Activated CD4-positive, CD25-positive, alpha-beta regulatory T cell (primary cell): ENCODE measurements around the gene SYT13.

Source experiments
- DNase-seq, 4 experiments: peaks; one replicate each; lab custom pipeline; 2025; lab: John Stamatoyannopoulos, UW

Gene SYT13

DNA sequence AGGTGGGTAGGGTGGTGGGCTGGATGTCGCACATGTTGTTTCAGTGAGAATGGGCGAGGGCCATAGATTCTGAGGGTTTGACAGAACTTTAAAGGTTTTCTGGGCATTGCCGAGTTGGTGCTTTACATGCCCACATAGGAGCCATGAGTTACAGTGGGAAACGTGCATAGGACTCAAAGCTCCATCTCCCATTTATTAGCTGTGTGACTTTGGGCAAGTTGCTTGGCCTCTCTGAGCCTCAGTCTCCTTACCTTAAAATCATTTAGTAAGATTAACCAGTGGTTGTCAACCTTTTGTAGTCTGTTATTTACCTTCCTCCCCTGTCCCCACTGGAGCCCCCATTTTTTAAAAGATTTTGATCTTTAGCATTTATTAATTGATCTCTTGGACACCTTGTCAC, 67.4 kb downstream of the SYT13 start:
- no peak for DNase-seq

DNA sequence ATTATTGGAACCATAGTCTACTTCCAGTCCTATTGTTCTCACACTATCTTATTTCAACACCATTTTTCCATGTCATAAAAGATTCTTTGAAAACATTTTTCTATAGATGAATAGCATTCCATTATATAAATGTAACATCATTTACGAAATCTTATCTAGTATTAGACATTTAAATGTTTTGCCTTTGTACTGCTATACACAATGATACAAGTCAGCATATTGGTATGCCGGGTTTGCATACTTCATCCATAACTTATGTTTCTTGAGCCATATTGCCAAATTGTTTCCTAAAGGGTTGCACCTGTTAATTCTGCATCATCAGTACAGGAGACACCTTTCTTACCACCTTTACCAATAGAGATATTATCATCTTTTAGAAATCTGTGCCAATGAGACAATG, 68.2 kb downstream of the SYT13 start:
- no peak for DNase-seq

DNA sequence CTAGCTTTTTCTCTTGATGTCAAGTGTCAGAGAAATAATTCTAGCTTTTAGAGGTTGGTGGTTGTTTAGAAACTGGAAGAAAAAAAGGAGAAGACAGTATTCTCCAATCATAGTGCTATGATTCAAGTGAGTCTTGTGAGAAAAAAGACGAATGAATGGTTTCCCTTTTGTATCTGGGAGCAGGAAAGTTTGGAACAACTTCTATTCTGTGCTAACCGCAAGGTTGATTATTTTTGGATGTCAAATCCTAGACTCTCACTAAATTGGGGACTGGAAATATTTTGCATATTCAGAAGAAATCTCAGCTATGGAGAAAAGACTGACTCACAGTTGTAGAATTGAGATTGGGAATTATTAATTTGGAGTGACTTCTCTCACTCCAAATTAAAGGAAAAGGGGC, 69.2 kb downstream of the SYT13 start:
- DNase-seq, result no peak

DNA sequence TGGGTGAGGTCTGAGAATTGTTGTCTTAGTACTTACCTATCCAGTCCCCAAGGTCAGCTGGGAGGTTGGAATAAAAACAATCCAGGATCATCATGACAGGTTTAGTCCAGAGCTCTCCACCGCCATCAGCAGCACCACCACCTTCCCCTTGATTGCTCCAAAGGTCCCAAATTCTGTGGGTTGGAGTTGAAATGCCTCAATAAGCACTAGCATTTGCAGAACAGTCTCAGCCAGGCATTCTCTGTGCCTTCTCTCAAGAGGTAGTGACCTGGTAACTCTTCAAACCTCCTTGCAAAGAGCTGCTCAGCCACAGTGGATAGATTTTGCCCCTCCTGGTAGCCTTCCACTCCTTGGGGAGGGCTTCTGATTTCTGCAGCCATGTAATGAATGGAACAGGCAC, 70.1 kb downstream of the SYT13 start:
- DNase-seq, result no peak

DNA sequence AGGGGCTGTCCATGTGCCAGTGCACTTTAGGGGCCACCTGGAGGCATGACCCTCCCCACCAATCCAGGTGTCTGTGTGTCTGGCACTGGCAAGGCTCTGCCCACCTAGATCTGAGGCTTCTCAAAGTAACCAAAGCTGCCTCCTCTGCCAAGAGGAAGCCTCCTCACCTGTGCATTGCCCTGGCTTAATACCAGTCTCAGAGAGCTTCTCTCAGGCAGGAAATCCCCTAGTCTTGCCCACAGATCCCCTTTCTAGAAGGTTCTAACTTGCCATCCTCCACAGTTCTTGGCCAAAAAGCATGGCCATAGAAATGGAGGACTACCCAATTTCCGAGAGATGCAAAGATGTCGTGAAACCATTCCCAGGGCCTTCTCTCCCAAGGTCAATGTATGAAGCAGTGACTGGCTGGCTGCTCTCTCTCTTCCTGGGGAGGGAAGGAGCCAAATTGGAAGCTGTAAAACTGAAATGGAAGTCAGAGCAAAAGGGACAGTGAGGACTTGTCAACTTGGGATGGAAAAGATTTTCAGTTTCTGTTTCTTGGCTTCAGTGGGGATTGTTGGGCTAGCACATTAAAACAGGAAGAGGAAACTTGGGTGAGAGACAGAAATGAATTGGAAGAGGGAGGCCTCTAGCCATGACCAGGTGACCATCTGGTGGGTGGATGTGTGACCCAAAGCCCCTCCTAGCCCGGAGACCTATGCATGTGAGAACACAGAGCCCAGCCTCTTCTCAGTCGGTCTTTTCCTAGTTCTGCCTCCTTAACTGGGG, 70.9 kb downstream of the SYT13 start:
- no peak for DNase-seq

DNA sequence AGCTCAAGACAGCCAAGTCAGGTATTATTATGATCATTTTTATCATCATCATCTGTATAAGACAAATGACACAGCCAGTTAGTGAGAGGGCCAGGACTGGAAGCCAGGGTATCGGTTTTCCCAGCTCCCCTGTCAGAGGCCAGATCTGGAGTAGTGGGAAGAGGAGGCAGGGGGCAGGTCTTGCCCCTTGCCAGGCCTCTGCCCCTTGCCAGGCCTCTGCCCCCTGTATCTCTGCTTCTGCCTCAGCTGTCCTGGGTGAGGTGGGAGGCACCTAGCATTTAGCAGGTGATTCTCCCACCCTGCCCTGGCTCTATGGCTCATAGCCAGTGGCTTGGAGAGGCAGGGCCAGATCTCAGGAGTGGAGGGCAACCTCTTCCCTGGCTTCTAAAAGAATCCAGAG, 72.4 kb downstream of the SYT13 start:
- DNase-seq, result no peak

DNA sequence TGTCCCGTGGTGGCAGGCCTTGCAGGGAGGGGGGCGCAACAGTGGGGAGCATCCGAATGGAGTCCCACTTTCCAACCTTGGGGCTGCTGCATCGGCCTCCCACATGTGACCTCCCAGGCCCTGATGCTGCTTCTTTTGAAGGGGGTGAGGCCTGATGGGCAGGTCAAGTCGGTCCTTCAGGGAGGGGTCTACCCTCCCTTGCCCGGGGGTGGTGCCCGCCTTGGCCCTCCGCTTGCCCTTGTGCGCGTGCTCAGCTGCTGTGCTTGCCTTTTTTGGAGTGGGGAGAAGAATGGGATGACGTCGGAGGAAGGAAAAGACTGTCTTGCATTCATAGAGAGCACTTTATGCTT, 72.8 kb downstream of the SYT13 start:
- DNase-seq, result no peak

DNA sequence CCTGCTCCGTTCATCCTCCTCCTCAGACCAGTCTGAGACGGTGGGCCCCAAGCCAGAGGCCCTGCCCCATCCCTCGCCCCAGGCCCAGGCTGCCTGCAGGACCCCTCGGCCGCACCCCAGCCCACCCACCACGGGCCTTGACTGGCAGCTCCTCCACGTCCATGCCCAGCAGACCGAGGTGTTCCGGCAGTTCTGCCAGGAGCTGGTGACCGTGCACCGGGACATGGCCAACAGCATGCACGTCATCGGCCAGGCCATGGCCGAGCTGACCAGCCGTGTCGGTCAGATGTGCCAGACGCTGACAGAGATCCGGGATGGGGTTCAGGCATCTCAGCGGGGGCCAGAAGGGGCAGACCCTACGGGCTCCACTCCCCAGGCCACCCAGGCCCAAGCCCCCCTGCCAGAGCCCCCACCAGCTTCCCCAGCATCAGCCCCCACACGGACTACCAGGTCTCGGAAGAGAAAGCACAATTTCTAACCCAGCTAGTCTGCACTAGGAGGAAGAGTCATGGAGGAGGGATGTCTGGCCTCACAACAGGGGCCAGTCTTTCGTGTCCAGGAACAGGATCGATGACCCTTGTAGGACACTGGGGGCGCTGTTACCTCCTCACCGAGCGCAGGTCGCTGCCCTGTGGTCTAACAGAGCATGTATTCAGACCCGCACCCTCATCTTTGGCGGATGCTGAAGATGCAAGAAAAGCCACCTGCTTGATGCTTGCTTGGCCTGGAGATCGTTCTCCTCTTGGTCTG, 73.4 kb downstream of the SYT13 start:
- DNase-seq, result no peak

DNA sequence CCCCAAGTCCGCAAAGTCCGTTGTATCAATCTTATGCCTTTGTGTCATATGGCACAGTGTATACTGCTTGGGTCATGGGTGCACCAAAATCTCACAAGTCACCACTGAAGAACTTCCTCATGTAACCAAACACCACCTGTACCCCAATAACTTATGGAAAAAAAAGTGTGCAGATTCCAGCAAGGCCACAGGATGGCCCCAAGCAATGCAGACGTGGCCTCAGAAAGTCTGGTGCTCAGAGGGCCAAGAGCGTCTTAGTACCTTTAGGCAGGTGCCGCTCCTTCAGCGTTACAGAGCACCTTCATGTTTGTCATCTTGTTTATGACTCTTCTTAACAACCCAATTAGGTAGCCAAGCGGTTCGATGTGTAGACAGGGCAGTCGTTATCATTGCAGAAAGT, 74.4 kb downstream of the SYT13 start:
- no peak for DNase-seq

DNA sequence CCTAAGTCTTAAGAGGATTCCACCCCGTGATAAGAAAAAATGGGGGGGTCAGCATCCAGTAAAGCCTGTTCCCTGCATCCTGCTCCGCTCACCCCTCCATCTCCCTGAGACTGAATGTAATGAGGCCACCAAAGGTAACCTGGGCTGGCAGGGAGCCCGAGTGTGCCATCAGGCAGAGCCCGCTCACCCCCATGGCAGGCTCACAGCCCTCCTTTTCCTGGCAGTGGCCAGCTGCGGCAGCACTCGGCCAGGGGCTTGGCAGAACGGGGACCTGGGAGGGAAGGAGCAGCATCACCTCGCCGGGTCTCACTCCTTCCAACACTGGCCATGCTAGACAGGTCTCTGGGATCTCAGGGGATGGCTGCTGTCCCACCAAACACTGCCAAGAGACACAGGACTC, 75.3 kb downstream of the SYT13 start:
- no peak for DNase-seq

DNA sequence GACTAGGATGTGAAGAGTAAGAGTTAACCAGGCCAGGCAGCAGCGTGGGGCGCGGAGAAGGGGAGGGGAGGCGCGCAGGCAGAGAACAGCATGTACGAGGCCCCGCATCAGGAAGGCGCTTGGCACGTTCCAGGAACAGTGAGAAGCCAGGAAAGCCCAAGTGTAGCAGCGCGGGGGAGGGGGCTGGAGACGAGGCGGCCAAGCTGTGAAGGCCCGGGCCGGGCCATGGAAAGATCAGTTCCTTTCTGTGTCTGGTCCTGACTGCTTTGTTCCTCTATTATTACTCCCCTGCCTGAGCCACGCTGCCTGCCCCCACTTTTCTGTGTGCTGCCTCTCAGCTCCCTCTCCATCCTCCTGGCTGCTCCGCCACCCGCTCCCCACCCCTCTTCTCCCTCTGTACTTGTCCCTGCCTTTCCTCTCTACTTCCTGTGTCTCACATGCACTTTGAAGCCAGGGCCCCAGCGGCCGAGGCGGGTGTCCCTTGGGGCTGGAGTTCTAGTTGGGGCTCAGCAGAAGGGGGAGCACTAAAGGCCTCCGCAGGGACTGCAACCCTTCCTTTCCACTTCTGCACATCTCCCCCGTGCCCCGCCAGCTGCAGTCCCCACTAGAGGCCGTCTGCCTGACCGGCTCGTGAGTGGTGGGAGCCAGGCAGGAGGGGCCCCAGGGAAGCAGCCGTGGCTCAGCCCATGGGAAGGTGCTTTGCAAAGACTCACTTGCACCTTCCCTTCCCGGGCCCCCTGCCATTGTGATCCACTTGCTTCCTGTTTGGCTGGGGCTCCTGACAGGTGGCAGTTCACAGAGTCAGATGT, 76.0 kb downstream of the SYT13 start:
- no peak for DNase-seq

DNA sequence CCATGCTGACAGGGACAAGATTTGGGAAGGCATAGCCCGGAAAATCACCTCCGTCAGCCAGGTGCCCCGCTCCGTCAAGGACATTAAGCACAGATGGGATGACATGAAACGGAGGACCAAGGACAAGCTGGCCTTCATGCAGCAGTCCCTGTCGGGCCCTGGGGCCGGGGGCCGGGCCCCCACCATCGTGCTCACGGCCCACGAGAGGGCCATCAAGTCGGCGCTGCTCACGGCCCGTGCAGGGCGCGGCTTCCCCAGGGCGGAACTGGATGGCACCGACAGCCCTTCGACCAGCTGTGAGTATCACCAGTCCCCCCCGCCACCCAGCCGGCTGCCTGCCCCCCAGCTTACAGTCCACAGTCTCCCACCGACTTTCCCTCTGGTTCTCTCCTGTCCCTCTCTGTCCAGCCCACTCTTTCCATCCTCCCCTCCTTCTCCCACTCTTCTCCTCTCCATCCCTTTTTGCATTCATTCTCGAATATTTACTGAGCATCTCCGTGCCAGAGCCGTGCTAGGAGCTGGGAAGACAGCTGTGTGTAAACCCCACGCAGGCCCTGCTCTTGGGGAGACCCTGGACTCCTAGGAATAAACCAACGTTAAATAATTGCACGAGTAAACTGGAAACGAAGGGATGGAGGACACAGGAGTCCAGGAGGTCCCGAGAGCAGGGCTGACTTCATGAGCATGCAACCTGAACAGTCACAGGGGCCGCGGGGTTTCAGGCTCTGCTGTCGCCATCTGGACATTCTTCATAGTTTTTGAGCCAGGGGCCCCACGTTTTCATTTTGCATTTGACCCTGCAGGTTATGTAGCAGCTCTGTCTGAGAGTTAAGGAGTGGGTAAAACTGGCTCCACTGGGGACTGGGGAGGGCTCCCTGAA, 76.9 kb downstream of the SYT13 start:
- no peak for DNase-seq

DNA sequence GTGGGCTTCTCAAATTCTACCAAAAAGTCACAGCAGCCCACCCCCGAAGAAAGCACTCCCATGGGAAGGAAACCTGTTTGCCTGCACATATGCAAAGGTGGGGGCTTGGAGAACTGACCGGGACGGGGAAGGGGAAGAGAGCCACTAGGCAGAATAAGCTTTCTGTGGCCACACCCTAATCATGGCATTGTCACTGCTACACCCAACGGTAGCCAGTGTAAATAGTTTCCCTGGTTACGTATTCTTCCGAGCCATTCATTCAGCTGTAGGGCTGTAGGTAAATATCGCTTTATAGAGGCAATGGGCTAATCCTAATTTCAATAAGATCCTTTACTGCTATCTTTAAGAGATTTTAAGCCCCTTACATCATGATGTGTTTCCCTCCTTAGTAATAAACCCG, 78.0 kb downstream of the SYT13 start:
- no peak for DNase-seq

DNA sequence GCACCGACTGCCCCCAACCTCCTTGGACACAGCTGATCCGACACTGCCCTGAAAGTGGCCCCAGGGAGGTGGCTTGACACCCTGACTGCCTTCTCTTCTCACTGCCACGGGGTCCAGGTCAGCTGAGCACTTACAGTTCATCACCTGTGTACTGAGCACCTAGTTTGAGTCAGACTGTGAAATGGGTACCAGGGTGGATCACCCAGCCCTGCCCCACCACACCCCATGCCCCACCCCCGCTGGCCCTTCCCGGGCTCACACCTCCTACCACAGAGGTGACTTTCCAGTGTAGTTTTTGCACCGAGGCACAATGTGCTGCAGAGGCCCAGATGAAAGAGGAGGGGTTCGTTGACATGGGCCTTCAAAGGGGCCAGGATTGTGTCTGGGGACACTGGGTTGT, 80.2 kb downstream of the SYT13 start:
- no peak for DNase-seq

DNA sequence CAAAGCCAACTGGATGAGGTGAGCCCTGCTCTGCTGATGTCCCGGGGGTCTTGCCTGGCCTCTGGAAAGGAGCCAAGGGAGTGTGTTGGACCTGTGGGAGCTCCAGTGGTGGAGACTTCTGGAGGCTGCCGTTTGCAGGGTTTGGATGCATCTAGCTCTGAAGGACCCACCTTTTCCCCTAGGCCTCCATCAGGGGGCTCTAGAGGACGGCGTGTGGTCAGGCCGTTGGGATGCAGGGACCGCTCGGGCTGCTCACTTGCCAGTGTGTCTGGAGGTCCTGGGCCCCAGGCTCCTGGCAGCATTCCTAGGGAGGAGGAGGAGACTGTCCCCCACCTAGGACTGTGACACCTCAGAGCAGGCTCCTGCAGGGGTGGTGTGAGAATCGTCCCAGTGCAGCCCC, 81.4 kb downstream of the SYT13 start:
- DNase-seq, result no peak

DNA sequence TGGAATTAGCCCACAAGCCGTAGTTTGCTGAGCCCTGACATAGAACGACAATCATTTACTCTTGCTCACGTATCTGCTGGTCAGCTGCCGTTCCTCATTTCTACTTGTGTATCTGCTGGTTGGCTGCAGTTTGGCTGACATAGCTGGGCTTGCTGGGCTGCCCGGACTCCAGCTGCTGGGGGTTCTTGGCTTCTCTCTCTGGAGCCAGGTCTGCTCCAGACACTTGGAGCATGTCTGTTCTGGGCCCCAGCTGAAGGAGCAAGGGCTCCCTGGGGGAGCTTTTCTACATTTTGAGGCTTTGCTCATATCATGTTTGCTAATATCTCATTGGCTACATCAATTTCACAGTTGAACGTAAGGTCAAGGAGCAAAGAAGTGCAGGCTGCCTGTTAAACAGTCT, 92.4 kb downstream of the SYT13 start:
- DNase-seq, result no peak
